GM19452 (cell line): ENCODE results near the gene TBX5.

Experiments used
- ATAC-seq: cut with Tn5 transposase; IDR thresholded peaks from one replicate; pipeline ENCODE4 v1.9.1; 2021; ENCODE audit not compliant: unreplicated experiment

Gene TBX5

GRCh38 chr12:114431902-114432301, 26.0 kb upstream of the TBX5 start:
- no peak for ATAC-seq

- ATAC-seq = no peak
Observed at GRCh38 chr12:114430306-114430705, 24.4 kb upstream of the TBX5 start.

- ATAC-seq = no peak
Observed at GRCh38 chr12:114425031-114425626, 19.2 kb upstream of the TBX5 start.

GRCh38 chr12:114420944-114421335, 15.0 kb upstream of the TBX5 start:
- ATAC-seq = no peak

GRCh38 chr12:114420182-114420943, 14.4 kb upstream of the TBX5 start:
- no peak for ATAC-seq

- ATAC-seq = no peak
Observed at GRCh38 chr12:114416028-114416427, 10.1 kb upstream of the TBX5 start.

GRCh38 chr12:114415525-114415868, 9.6 kb upstream of the TBX5 start:
- ATAC-seq = no peak

- ATAC-seq = no peak
Observed at GRCh38 chr12:114414866-114415524, 9.1 kb upstream of the TBX5 start.

- no peak for ATAC-seq
Observed at GRCh38 chr12:114414031-114414865, 8.3 kb upstream of the TBX5 start.

- ATAC-seq = no peak
Observed at GRCh38 chr12:114412825-114413749, 7.1 kb upstream of the TBX5 start.

- no peak for ATAC-seq
Observed at GRCh38 chr12:114412307-114412706, 6.4 kb upstream of the TBX5 start.

GRCh38 chr12:114411071-114411837, 5.3 kb upstream of the TBX5 start:
- ATAC-seq = no peak

- ATAC-seq = no peak
Observed at GRCh38 chr12:114409852-114410600, 4.1 kb upstream of the TBX5 start.

GRCh38 chr12:114408886-114409851, 3.2 kb upstream of the TBX5 start:
- no peak for ATAC-seq

GRCh38 chr12:114408471-114408885, 2.5 kb upstream of the TBX5 start:
- no peak for ATAC-seq

GRCh38 chr12:114407842-114408411, 2.0 kb upstream of the TBX5 start:
- ATAC-seq = no peak
